Muscle of leg (tissue), 11 donors: ENCODE results near the gene RASGRP4. TPM values are rescaled to one million over a fixed set of nuclear protein-coding genes. Genes with fewer than 3 reads are reported as not detected.

Experiments
- DNase-seq: peaks from one replicate; pipeline ENCODE4 v3.0.0; 2013
- H3K27ac ChIP-seq: one replicate; pipeline ENCODE4 v1.5.1; 2013; ENCODE audit warnings: mild to moderate bottlenecking, low read length, control low read depth
- H3K27me3 ChIP-seq: one replicate; pipeline ENCODE4 v1.6.1; 2013; ENCODE audit warnings: low read length; ENCODE audit not compliant: control insufficient read depth, insufficient read depth
- H3K36me3 ChIP-seq: one replicate; pipeline ENCODE4 v1.6.1; 2013; ENCODE audit warnings: low read length; ENCODE audit not compliant: control insufficient read depth, insufficient read depth
- H3K4me1 ChIP-seq: one replicate; pipeline ENCODE4 v1.6.1; 2013; ENCODE audit warnings: low read length; ENCODE audit not compliant: control insufficient read depth, insufficient read depth
- H3K4me3 ChIP-seq: one replicate; pipeline ENCODE4 v1.5.1; 2013; ENCODE audit warnings: low read length, control low read depth
- H3K9me3 ChIP-seq: replicated peaks from 2 replicates; pipeline ENCODE4 v1.6.1; 2013; ENCODE audit warnings: low read depth, low read length; ENCODE audit not compliant: control insufficient read depth
- WGBS: methylation state at CpG from one replicate; pipeline ENCODE4 v1.1.5; 2013; ENCODE audit warnings: missing lambda C conversion rate; ENCODE audit not compliant: insufficient coverage; 5-methylcytosine and 5-hydroxymethylcytosine counted together
- polyA plus RNA-seq, 8 donors: library from polyadenylated mRNA; unstranded; fragments of 120-200 nt; gene quantifications; one replicate each; pipeline versions ENCODE4 v1.2.1 to v1.2.3, GENCODE V29; 2013; ENCODE audit warnings: inconsistent platforms in 1 of 8, low replicate concordance in 1 of 8; ENCODE audit not compliant: insufficient read length in 8 of 8, insufficient read depth in 1 of 8
- total RNA-seq: library from RNA; stranded (reverse); fragments of 120-200 nt; gene quantifications from one replicate; pipeline ENCODE4 v1.2.4, GENCODE V29; 2013

The RASGRP4 gene
- total and polyA plus RNA-seq, 9 donors: 0.98 to 2.9 (median 2.2) TPM

GRCh38 chr19:38360839-38361631 is 65.0 kb downstream of the RASGRP4 start:
- H3K27ac ChIP-seq: no peak overlapping the region
- 17% methylated on average over 20 of the region's 23 CpGs for WGBS
- H3K36me3 ChIP-seq: no peaks in the 10 kb centered on the region
- peaks cover 66% of the 10 kb centered on the region for H3K27me3 ChIP-seq
- DNase-seq: no peak
- H3K9me3 ChIP-seq: no peaks in the 10 kb centered on the region
- peaks cover 17% of the 10 kb centered on the region for H3K4me1 ChIP-seq
- H3K4me3 ChIP-seq: peak overlapping the region; percentile 48

- DNase-seq: no peak
- Histone ChIP-seq H3K4me3 (no peak overlapping the region), H3K27me3 (peaks cover 63% of the 10 kb centered on the region), H3K9me3 (no peaks in the 10 kb centered on the region), H3K27ac (no peak overlapping the region), H3K4me1 (peaks cover 17% of the 10 kb centered on the region), H3K36me3 (no peaks in the 10 kb centered on the region)
- 78% methylated on average over 8 of the region's 9 CpGs for WGBS
Measured at GRCh38 chr19:38360351-38360750, 65.7 kb downstream of the RASGRP4 start.

GRCh38 chr19:38359242-38360021 is 66.6 kb downstream of the RASGRP4 start:
- H3K27me3 ChIP-seq: peaks cover 66% of the 10 kb centered on the region
- no peaks in the 10 kb centered on the region for H3K36me3 ChIP-seq
- WGBS: 51% methylated on average over 5 of the region's 18 CpGs
- H3K4me3 ChIP-seq: no peak overlapping the region
- DNase-seq: no peak
- no peak overlapping the region for H3K27ac ChIP-seq
- peaks cover 17% of the 10 kb centered on the region for H3K4me1 ChIP-seq
- no peaks in the 10 kb centered on the region for H3K9me3 ChIP-seq

Other genes with a start within 250 kb of the RASGRP4 start
- gene DPF1, start 202.0 kb downstream of the RASGRP4 start, total RNA-seq: 2.0 TPM
- 1 to 10 TPM; 3.0 to 4.9 (median 4.4) TPM for gene DPF1, start 202.0 kb downstream of the RASGRP4 start, polyA plus RNA-seq
- 2.9 TPM for gene PPP1R14A, start 169.8 kb downstream of the RASGRP4 start, total RNA-seq
- 10 to 100 TPM; 12.2 to 24.2 (median 19.6) TPM for gene PPP1R14A, start 169.8 kb downstream of the RASGRP4 start, polyA plus RNA-seq
- 2.6 TPM for gene SPINT2, start 161.6 kb downstream of the RASGRP4 start, total RNA-seq
- gene SPINT2, start 161.6 kb downstream of the RASGRP4 start, polyA plus RNA-seq: 10 to 100 TPM in 2 of 8 donors, 1 to 10 TPM in 6; 4.1 to 30.1 (median 4.8) TPM
- gene C19orf33, start 122.0 kb downstream of the RASGRP4 start, total RNA-seq: 0.66 TPM
- 1 to 10 TPM in 3 of 8 donors, under 1 TPM in 4, not detected in 1; 0.44 to 9.2 (median 1.00) TPM for gene C19orf33, start 122.0 kb downstream of the RASGRP4 start, polyA plus RNA-seq
- gene YIF1B, start 110.3 kb downstream of the RASGRP4 start, total RNA-seq: 25.9 TPM
- gene YIF1B, start 110.3 kb downstream of the RASGRP4 start, polyA plus RNA-seq: 10 to 100 TPM; 27.6 to 32.5 (median 30.5) TPM
- gene KCNK6, start 106.4 kb downstream of the RASGRP4 start, total RNA-seq: 2.6 TPM
- 1 to 10 TPM; 2.0 to 4.4 (median 2.9) TPM for gene KCNK6, start 106.4 kb downstream of the RASGRP4 start, polyA plus RNA-seq
- 3.2 TPM for gene CATSPERG, start 90.4 kb downstream of the RASGRP4 start, total RNA-seq
- 1 to 10 TPM; 1.1 to 3.6 (median 2.0) TPM for gene CATSPERG, start 90.4 kb downstream of the RASGRP4 start, polyA plus RNA-seq
- gene PSMD8, start 51.6 kb downstream of the RASGRP4 start, total RNA-seq: 133 TPM
- gene PSMD8, start 51.6 kb downstream of the RASGRP4 start, polyA plus RNA-seq: 100 to 1,000 TPM; 124 to 150 (median 141) TPM
- not detected for gene GGN, start 38.2 kb downstream of the RASGRP4 start, total RNA-seq
- gene GGN, start 38.2 kb downstream of the RASGRP4 start, polyA plus RNA-seq: under 1 TPM in 7 of 8 donors, not detected in 1; 0.09 to 0.84 (median 0.34) TPM
- 0.09 TPM for gene SPRED3, start 37.5 kb downstream of the RASGRP4 start, total RNA-seq
- under 1 TPM; 0.21 to 0.87 (median 0.41) TPM for gene SPRED3, start 37.5 kb downstream of the RASGRP4 start, polyA plus RNA-seq
- 9.0 TPM for gene FAM98C, start 23.1 kb downstream of the RASGRP4 start, total RNA-seq
- 10 to 100 TPM in 3 of 8 donors, 1 to 10 TPM in 5; 8.0 to 15.4 (median 9.7) TPM for gene FAM98C, start 23.1 kb downstream of the RASGRP4 start, polyA plus RNA-seq
- 145 TPM for gene RYR1, start 7.5 kb upstream of the RASGRP4 start, total RNA-seq
- gene RYR1, start 7.5 kb upstream of the RASGRP4 start, polyA plus RNA-seq: 100 to 1,000 TPM; 279 to 817 (median 513) TPM
- 0.89 TPM for gene MAP4K1, start 191.7 kb upstream of the RASGRP4 start, total RNA-seq
- 10 to 100 TPM in 3 of 8 donors, 1 to 10 TPM in 5; 2.8 to 17.8 (median 7.3) TPM for gene MAP4K1, start 191.7 kb upstream of the RASGRP4 start, polyA plus RNA-seq
- gene EIF3K, start 193.0 kb upstream of the RASGRP4 start, total RNA-seq: 334 TPM
- gene EIF3K, start 193.0 kb upstream of the RASGRP4 start, polyA plus RNA-seq: 100 to 1,000 TPM; 345 to 430 (median 386) TPM
- gene ACTN4, start 221.4 kb upstream of the RASGRP4 start, total RNA-seq: 68.8 TPM
- gene ACTN4, start 221.4 kb upstream of the RASGRP4 start, polyA plus RNA-seq: 100 to 1,000 TPM; 163 to 281 (median 224) TPM